ENCODE results near the gene GRB10. TPM values are rescaled to one million over a fixed set of nuclear protein-coding genes. Genes with fewer than 3 reads are reported as not detected.
"Not testable (repeated sequence)": the region's sequence is repeated elsewhere in the genome, so short reads cannot be mapped to it uniquely, and the experiment has no call there.

Gene GRB10
- total RNA-seq, 1 experiment from 2014 or later = 92.9 TPM

GRCh38 chr7:50557099-50557498 is 225.6 kb downstream of the GRB10 start:
- Histone ChIP-seq H3K4me3 (ENCODE audit: insufficient read depth, low read depth, low read length) (no peak overlapping the region), H3K27me3 (ENCODE audit: control insufficient read depth, insufficient read depth, low read length) (no peaks in the 10 kb centered on the region), H3K36me3 (replicated peaks; ENCODE audit: control insufficient read depth, insufficient read depth, low read length) (no peaks in the 10 kb centered on the region)
- no peak for DNase-seq

GRCh38 chr7:50556247-50556991 is 226.3 kb downstream of the GRB10 start:
- no peaks in the 10 kb centered on the region for H3K36me3 ChIP-seq (replicated peaks; ENCODE audit: control insufficient read depth, insufficient read depth, low read length)
- H3K27me3 ChIP-seq (ENCODE audit: control insufficient read depth, insufficient read depth, low read length) = no peaks in the 10 kb centered on the region
- no peak for DNase-seq
- H3K4me3 ChIP-seq (ENCODE audit: insufficient read depth, low read depth, low read length) = no peak overlapping the region

GRCh38 chr7:50555594-50556140 is 227.0 kb downstream of the GRB10 start:
- Histone ChIP-seq H3K36me3 (replicated peaks; ENCODE audit: control insufficient read depth, insufficient read depth, low read length) (no peaks in the 10 kb centered on the region), H3K27me3 (ENCODE audit: control insufficient read depth, insufficient read depth, low read length) (no peaks in the 10 kb centered on the region), H3K4me3 (ENCODE audit: insufficient read depth, low read depth, low read length) (no peak overlapping the region)
- DNase-seq = no peak

GRCh38 chr7:50554431-50555322 is 228.0 kb downstream of the GRB10 start:
- Histone ChIP-seq H3K27me3 (ENCODE audit: control insufficient read depth, insufficient read depth, low read length) (no peaks in the 10 kb centered on the region), H3K36me3 (replicated peaks; ENCODE audit: control insufficient read depth, insufficient read depth, low read length) (no peaks in the 10 kb centered on the region), H3K4me3 (ENCODE audit: insufficient read depth, low read depth, low read length) (no peak overlapping the region)
- no peak for DNase-seq

- no peak for DNase-seq
- no peaks in the 10 kb centered on the region for H3K27me3 ChIP-seq (ENCODE audit: control insufficient read depth, insufficient read depth, low read length)
- no peak overlapping the region for H3K4me3 ChIP-seq (ENCODE audit: insufficient read depth, low read depth, low read length)
- no peaks in the 10 kb centered on the region for H3K36me3 ChIP-seq (replicated peaks; ENCODE audit: control insufficient read depth, insufficient read depth, low read length)
Measured at GRCh38 chr7:50553973-50554372, 228.7 kb downstream of the GRB10 start.

GRCh38 chr7:50552921-50553320 is 229.8 kb downstream of the GRB10 start:
- Histone ChIP-seq H3K36me3 (replicated peaks; ENCODE audit: control insufficient read depth, insufficient read depth, low read length) (no peaks in the 10 kb centered on the region), H3K4me3 (ENCODE audit: insufficient read depth, low read depth, low read length) (no peak overlapping the region), H3K27me3 (ENCODE audit: control insufficient read depth, insufficient read depth, low read length) (no peaks in the 10 kb centered on the region)
- no peak for DNase-seq

GRCh38 chr7:50552139-50552538 is 230.6 kb downstream of the GRB10 start:
- DNase-seq = no peak
- H3K36me3 ChIP-seq (replicated peaks; ENCODE audit: control insufficient read depth, insufficient read depth, low read length) = no peaks in the 10 kb centered on the region
- no peaks in the 10 kb centered on the region for H3K27me3 ChIP-seq (ENCODE audit: control insufficient read depth, insufficient read depth, low read length)
- no peak overlapping the region for H3K4me3 ChIP-seq (ENCODE audit: insufficient read depth, low read depth, low read length)

GRCh38 chr7:50545613-50546012 is 237.1 kb downstream of the GRB10 start:
- H3K27me3 ChIP-seq (ENCODE audit: control insufficient read depth, insufficient read depth, low read length); DNase-seq; H3K36me3 ChIP-seq (replicated peaks; ENCODE audit: control insufficient read depth, insufficient read depth, low read length); H3K4me3 ChIP-seq (ENCODE audit: insufficient read depth, low read depth, low read length): not testable (repeated sequence)

- no peak for DNase-seq
- Histone ChIP-seq H3K27me3 (ENCODE audit: control insufficient read depth, insufficient read depth, low read length) (no peaks in the 10 kb centered on the region), H3K4me3 (ENCODE audit: insufficient read depth, low read depth, low read length) (no peak overlapping the region), H3K36me3 (replicated peaks; ENCODE audit: control insufficient read depth, insufficient read depth, low read length) (no peaks in the 10 kb centered on the region)
Measured at GRCh38 chr7:50544992-50545391, 237.7 kb downstream of the GRB10 start.

GRCh38 chr7:50543776-50544442 is 238.8 kb downstream of the GRB10 start:
- Histone ChIP-seq H3K4me3 (ENCODE audit: insufficient read depth, low read depth, low read length) (no peak overlapping the region), H3K27me3 (ENCODE audit: control insufficient read depth, insufficient read depth, low read length) (no peaks in the 10 kb centered on the region), H3K36me3 (replicated peaks; ENCODE audit: control insufficient read depth, insufficient read depth, low read length) (no peaks in the 10 kb centered on the region)
- no peak for DNase-seq

- Histone ChIP-seq H3K27me3 (ENCODE audit: control insufficient read depth, insufficient read depth, low read length) (no peaks in the 10 kb centered on the region), H3K36me3 (replicated peaks; ENCODE audit: control insufficient read depth, insufficient read depth, low read length) (no peaks in the 10 kb centered on the region), H3K4me3 (ENCODE audit: insufficient read depth, low read depth, low read length) (no peak overlapping the region)
- no peak for DNase-seq
Measured at GRCh38 chr7:50542132-50542531, 240.6 kb downstream of the GRB10 start.

- no peak for DNase-seq
- Histone ChIP-seq H3K36me3 (replicated peaks; ENCODE audit: control insufficient read depth, insufficient read depth, low read length) (no peaks in the 10 kb centered on the region), H3K4me3 (ENCODE audit: insufficient read depth, low read depth, low read length) (no peak overlapping the region), H3K27me3 (ENCODE audit: control insufficient read depth, insufficient read depth, low read length) (no peaks in the 10 kb centered on the region)
Measured at GRCh38 chr7:50540785-50541579, 241.7 kb downstream of the GRB10 start.
